NB4 (cell line): ENCODE results near the gene MPC1.

ENCODE experiments used
- MAX ChIP-seq: IDR thresholded peaks from 2 replicates; pipeline ENCODE4 v1.6.1; 2011; ENCODE audit warnings: low read depth, low read length
- POLR2A ChIP-seq: IDR thresholded peaks from 2 replicates; pipeline ENCODE4 v1.6.1; 2011; ENCODE audit warnings: mild to moderate bottlenecking; ENCODE audit not compliant: insufficient read length; ENCODE audit errors: extremely low read depth
- TF ChIP-seq, protein P1 (sequence below): IDR thresholded peaks from one replicate; pipeline ENCODE4 v1.5.1; 2012; ENCODE audit warnings: low read depth, low read length

DNA sequence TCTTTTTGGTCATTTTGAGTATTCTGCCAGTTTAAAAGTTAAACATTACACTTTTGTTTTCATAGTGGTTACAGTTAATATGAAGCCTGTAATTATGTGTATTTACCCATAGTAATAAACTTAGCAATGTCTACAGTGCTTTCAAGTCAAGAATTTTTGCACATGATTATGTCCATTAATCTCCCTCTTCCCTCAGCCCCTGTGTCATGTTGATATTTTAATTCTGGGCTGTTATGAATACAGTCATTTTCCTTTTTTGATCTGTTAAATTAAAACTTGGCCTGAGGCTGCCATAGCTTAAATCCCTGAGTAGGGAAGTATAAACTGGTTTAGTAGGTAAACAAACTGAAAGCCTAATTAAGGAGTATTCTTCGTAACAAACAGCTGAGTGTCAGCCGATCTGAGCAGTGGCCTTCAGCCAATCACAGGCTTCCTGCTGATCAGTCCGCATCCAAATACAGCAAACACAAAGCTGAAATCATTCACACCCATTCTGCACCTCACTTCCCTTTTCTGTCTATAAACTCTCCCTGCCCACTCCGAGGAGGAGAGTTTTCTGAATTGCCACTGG lies 30.9 kb downstream of the MPC1 start:
- TF ChIP-seq, protein P1, sequence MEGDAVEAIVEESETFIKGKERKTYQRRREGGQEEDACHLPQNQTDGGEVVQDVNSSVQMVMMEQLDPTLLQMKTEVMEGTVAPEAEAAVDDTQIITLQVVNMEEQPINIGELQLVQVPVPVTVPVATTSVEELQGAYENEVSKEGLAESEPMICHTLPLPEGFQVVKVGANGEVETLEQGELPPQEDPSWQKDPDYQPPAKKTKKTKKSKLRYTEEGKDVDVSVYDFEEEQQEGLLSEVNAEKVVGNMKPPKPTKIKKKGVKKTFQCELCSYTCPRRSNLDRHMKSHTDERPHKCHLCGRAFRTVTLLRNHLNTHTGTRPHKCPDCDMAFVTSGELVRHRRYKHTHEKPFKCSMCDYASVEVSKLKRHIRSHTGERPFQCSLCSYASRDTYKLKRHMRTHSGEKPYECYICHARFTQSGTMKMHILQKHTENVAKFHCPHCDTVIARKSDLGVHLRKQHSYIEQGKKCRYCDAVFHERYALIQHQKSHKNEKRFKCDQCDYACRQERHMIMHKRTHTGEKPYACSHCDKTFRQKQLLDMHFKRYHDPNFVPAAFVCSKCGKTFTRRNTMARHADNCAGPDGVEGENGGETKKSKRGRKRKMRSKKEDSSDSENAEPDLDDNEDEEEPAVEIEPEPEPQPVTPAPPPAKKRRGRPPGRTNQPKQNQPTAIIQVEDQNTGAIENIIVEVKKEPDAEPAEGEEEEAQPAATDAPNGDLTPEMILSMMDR = no peak
- TF ChIP-seq MAX = peak; percentile 17
- TF ChIP-seq POLR2A = no peak
